PC-3 (cell line): ENCODE results near the gene ANK2.

ENCODE experiments used
- CTCF ChIP-seq: fragments of 300-600 bp; sonication (generic); conservative IDR thresholded peaks from 2 replicates; pipeline ENCODE4 v1.5.1; 2017; ENCODE audit warnings: antibody characterized with exemption, low read depth, mild to moderate bottlenecking, low read length
- EZH2phosphoT487 ChIP-seq: fragments of 300-600 bp; sonication (generic); IDR thresholded peaks from 2 replicates; pipeline ENCODE4 v1.6.1; 2018; ENCODE audit warnings: mild to moderate bottlenecking, antibody characterized with exemption, low read length, borderline replicate concordance

DNA sequence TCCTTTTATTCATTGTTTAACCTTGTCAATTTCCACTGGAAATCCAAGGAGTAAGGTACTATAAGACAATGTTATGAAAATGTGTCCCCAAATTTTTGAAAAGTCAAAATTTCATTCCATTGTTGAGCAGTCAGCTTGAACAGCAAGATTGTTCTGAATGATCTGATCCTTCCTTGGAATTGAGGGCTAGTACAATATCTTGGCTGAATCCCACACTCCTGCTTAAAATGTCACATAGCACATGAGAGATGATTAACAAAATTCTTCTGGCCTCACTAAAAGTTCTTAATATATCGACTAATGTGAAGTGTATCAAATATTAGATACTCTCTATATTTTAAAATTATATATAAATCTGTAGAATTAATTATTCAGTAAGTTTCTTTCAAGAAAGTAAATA, 104.8 kb downstream of the ANK2 start:
- TF ChIP-seq CTCF (no peak), EZH2phosphoT487 (no peak)
